Activated T-helper 2 cell treated with anti-CD3 and anti-CD28 coated beads, Interferon-gamma antibody, Interleukin-2, Interleukin-4, amounts not matched to agents 10 μg/mL and 5 μg/mL and 100 μg/mL, durations not matched to agents 14 hours and 24 hours and 36 hours (primary cell): ENCODE measurements around the gene WIPF1. TPM values are rescaled to one million over a fixed set of nuclear protein-coding genes. Genes with fewer than 3 reads are reported as not detected.

Experiments
- DNase-seq: peaks from one replicate; pipeline ENCODE4 v3.0.0; 2021; ENCODE audit warnings: low spot score
- H3K27ac Mint-ChIP-seq: one replicate; pipeline ENCODE4 v1.8.0; 2021; ENCODE audit warnings: mixed read lengths
- H3K27me3 Mint-ChIP-seq: one replicate; pipeline ENCODE4 v1.8.0; 2021; ENCODE audit warnings: low read depth, mixed read lengths
- H3K36me3 Mint-ChIP-seq: one replicate; pipeline ENCODE4 v1.8.0; 2021; ENCODE audit warnings: low read depth, mixed read lengths
- H3K4me1 Mint-ChIP-seq: one replicate; pipeline ENCODE4 v1.8.0; 2021; ENCODE audit warnings: low read depth, mixed read lengths
- H3K4me3 Mint-ChIP-seq: one replicate; pipeline ENCODE4 v1.8.0; 2021; ENCODE audit warnings: low read depth, mild to moderate bottlenecking, moderate library complexity, mixed read lengths
- H3K9me3 Mint-ChIP-seq: one replicate; pipeline ENCODE4 v1.8.0; 2021; ENCODE audit warnings: mixed read lengths
- intact Hi-C: fragments of 100-400 bp; cut with micrococcal nuclease; formaldehyde crosslinking; loops from one replicate; pipeline ENCODE4 v1.15.1; 2023
- total RNA-seq: library from RNA; stranded (reverse); gene quantifications from 2 replicates; pipeline ENCODE4 v1.2.3, GENCODE V29; 2022

WIPF1 gene
- total RNA-seq, 1 donor from 2014 or later = 287 TPM

DNA sequence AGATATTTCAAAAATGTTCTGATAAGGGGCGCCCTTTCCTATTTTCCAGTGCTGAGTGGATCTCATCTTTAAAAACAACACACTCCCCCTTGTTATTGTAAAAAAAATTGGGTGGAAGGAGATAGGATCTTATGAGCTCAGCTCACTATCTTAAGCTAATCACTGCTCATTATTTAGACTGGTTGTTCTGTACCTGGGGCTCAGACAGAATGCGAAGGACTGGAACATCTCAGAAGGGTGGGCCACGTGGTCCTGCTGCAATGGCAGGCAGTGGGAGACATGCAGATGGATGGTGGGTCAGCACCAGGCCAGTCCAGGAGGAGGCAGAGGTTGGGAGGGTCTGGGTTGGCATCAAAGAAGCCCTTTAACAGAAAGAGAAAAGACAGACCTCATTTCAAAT is 62.5 kb downstream of the WIPF1 start:
- H3K4me1 Mint-ChIP-seq = no peaks in the 10 kb centered on the region
- peaks cover 9% of the 10 kb centered on the region for H3K27me3 Mint-ChIP-seq
- no peak overlapping the region for H3K27ac Mint-ChIP-seq
- H3K9me3 Mint-ChIP-seq = no peaks in the 10 kb centered on the region
- intact Hi-C loops = no loop called here
- H3K4me3 Mint-ChIP-seq = no peak overlapping the region
- DNase-seq = no peak
- no peaks in the 10 kb centered on the region for H3K36me3 Mint-ChIP-seq

DNA sequence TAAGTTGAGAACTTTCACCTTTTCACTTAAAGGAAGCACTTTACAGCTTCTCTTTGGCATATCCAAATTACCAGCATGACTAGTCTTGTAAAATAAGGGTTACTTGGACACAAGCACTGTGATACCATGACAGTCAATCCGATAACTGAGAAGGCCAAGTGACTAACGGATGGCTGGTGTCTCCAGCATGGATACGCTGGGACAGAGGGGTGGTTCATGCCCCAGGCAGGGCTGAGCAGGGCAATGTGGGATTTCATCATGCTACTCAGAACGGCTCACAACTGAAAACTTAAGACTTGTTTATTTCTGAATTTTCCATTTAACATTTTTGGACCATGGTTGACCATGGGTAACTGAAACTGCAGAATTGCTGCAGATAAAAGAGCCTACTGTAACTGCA is 67.7 kb downstream of the WIPF1 start:
- peaks cover 9% of the 10 kb centered on the region for H3K9me3 Mint-ChIP-seq
- no peaks in the 10 kb centered on the region for H3K4me1 Mint-ChIP-seq
- no peak overlapping the region for H3K27ac Mint-ChIP-seq
- H3K36me3 Mint-ChIP-seq = no peaks in the 10 kb centered on the region
- H3K27me3 Mint-ChIP-seq = peaks cover 20% of the 10 kb centered on the region
- no peak for DNase-seq
- H3K4me3 Mint-ChIP-seq = no peak overlapping the region
- intact Hi-C loops = no loop called here

DNA sequence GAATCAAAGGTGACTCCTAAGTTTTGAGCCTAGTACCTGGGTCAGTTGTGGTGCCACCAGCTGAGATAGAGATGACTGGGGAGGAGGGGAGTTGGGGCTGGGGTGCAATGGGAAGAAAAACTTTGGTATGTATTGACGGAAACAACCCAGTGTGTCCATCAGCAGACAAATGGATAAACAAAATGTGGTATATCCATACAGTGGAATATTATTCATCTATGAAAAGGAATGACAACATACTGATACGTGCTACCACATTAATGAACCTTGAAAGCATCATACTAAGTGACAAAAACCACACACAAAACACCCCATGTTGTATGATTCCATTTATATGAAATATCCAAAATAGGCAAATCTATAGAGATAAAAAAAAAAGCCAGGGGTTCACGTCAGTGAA is 69.6 kb downstream of the WIPF1 start:
- intact Hi-C loops = no loop called here
- no peak overlapping the region for H3K4me3 Mint-ChIP-seq
- peaks cover 9% of the 10 kb centered on the region for H3K9me3 Mint-ChIP-seq
- H3K27me3 Mint-ChIP-seq = peaks cover 27% of the 10 kb centered on the region
- H3K27ac Mint-ChIP-seq = no peak overlapping the region
- no peak for DNase-seq
- H3K36me3 Mint-ChIP-seq = no peaks in the 10 kb centered on the region
- peaks cover 6% of the 10 kb centered on the region for H3K4me1 Mint-ChIP-seq

DNA sequence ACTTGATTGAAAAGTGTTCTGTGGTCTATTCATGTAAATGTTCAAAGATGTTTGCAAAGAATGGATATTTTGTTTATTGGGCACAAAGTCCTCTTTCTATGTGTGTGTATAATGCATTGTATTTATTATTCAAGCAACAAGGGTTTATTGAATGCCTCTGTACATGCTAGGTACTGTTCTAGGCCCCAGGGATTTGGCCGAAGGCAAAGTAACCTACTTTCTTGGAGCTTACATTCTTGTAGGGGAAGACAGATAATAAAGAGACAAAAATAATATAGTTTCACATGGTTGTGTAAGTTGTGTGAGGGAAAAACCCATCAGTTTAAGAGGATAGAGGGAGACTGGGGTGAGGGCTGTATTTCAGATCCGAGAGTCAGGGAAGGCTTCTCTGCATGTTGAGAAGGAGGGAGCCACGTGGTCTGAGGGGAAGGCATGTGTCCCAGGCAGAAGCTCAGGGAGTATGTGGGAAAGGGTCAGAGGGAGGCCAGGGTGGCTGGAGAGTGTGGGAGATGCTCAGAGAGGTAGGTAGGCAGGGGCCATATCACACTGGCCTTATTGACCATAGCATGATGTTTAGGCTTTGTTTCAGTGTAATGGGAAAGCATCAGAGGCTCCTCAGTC is 70.4 kb downstream of the WIPF1 start:
- H3K4me1 Mint-ChIP-seq = peaks cover 6% of the 10 kb centered on the region
- no peak overlapping the region for H3K27ac Mint-ChIP-seq
- H3K9me3 Mint-ChIP-seq = peaks cover 9% of the 10 kb centered on the region
- H3K27me3 Mint-ChIP-seq = peaks cover 27% of the 10 kb centered on the region
- H3K4me3 Mint-ChIP-seq = no peak overlapping the region
- no peaks in the 10 kb centered on the region for H3K36me3 Mint-ChIP-seq
- DNase-seq = no peak
- intact Hi-C loops = no loop called here

DNA sequence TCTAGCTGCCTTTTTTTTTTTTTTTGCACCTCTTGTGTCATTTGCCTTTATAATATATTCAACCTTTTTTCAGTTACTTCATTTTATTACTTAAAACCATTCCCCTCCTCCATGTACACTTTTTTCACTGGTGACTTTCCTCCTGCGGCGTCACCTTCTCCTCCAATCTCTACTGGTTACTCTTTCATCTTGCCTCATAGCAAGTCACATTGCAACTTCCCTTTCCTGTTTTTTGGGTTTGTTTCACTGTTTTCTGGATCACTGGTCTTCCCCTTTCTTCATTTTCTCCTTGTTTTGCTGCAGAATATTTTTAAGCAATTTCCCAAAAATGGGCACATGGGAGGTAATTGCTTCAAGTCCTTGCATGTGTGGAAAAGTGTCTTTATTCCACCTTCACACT is 73.1 kb downstream of the WIPF1 start:
- H3K27ac Mint-ChIP-seq = no peak overlapping the region
- intact Hi-C loops = no loop called here
- DNase-seq = no peak
- H3K4me1 Mint-ChIP-seq = peaks cover 7% of the 10 kb centered on the region
- peaks cover 34% of the 10 kb centered on the region for H3K27me3 Mint-ChIP-seq
- no peaks in the 10 kb centered on the region for H3K36me3 Mint-ChIP-seq
- no peak overlapping the region for H3K4me3 Mint-ChIP-seq
- H3K9me3 Mint-ChIP-seq = peaks cover 9% of the 10 kb centered on the region

DNA sequence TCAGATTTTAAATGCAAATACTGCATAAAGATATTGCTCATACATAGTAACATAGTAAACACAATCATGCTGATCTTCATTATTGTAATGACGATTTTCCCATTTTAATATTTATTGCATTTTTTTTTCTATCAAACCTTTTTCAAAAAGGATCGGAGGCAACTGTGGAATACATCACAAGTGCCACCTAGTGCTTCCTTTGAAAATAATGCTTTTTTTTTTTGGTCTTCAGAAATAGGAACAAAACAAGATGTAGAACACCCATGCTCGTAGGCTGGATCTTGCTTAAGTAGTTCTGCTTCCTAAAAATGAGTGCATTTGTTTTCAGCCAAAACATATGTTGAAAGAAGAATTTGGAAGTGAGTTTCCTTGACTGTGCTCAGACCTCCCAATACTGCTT is 75.1 kb downstream of the WIPF1 start:
- Mint-ChIP-seq H3K4me1 (peaks cover 9% of the 10 kb centered on the region), H3K36me3 (no peaks in the 10 kb centered on the region), H3K27me3 (peaks cover 32% of the 10 kb centered on the region), H3K4me3 (no peak overlapping the region), H3K27ac (no peak overlapping the region), H3K9me3 (peaks cover 6% of the 10 kb centered on the region)
- intact Hi-C loops = loop anchor here (1.0 kb wide), 1 partner anchor 59 kb away; no protein-coding TSS in a partner anchor
- no peak for DNase-seq

DNA sequence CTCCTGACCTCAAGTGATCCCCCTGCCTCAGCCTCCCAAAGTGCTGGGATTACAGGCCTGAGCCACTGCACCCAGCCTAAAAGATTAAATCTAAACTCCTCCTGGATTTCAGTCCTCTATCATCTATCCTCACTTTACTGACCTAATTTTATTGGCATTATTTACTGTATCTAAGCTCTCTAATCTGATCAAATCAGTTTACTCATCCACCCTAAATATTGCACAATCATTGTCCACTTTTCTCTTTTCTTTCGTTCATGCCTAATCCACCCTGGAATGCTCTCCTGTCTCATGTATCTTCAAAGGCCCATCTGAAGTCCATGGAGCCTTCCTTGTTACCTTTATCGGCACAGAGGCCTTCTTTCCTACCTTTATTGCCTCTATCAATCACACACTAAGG is 79.2 kb downstream of the WIPF1 start:
- Mint-ChIP-seq H3K36me3 (no peaks in the 10 kb centered on the region), H3K4me1 (peaks cover 5% of the 10 kb centered on the region), H3K4me3 (no peak overlapping the region), H3K9me3 (peaks cover 5% of the 10 kb centered on the region), H3K27me3 (peaks cover 17% of the 10 kb centered on the region), H3K27ac (no peak overlapping the region)
- no peak for DNase-seq
- intact Hi-C loops = no loop called here

DNA sequence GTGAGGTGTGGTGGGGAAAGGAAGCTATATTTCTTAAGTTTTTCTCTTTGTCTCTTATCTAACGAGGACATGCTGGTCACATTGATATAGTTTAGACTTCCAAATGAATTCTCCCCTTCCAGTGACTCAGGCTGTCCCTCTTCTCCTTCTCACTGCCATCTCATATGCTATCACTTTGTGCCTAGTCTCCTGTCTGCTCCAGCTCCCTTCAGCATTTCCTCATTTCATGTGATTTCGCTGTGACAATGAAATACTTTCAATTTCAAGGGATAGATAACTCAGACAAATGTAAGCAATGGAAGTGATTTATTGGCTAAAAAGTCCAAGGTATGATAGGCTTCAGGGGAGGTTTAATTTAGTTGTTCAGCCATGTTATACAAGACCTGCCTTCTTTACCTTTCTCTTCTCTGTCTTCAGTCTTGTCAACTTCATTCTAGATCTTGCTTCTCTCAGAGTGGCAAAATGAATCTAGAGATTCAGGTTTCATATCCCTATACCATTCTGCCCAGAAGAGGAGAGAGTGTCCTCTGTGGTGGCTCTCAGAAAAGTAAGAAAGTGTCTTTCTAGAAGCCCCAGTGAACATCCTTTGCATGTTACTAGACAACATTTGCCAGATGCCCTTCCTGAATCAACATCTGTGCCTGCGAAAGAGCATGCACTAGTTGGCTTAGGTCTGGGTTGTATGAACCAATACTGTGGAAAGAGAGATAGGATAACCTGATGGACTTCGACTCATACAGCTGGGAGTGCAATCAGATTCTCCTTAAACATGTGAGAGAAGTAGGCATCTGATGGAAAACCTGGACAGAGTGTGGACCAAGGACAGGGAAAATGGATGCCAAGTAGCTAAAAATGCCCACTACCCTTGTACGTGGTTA is 80.9 kb downstream of the WIPF1 start:
- Mint-ChIP-seq H3K27ac (no peak overlapping the region), H3K4me1 (peaks cover 5% of the 10 kb centered on the region), H3K36me3 (peaks cover 3% of the 10 kb centered on the region), H3K4me3 (no peak overlapping the region), H3K27me3 (peaks cover 17% of the 10 kb centered on the region), H3K9me3 (peaks cover 18% of the 10 kb centered on the region)
- no peak for DNase-seq
- intact Hi-C loops = no loop called here

DNA sequence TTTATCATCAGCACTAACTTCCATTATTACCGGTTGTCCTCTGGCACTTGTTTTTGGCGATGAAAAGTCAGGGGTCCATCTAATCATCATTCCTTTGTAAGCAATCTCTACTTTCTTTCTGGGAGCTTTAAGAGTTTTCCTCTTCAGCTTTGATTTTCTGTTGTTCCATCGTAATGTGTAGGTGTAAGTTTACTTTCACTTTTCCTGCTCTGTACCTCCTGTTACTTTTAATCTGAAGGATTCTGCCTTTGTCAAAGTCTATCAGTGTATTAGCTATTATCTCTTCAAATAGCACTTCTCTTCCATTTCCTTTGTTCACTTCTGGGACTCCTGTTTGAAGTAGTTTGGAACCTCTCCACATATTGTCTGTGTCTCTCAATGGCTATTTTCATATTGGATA is 85.3 kb downstream of the WIPF1 start:
- Mint-ChIP-seq H3K4me1 (peaks cover 2% of the 10 kb centered on the region), H3K27ac (no peak overlapping the region)

DNA sequence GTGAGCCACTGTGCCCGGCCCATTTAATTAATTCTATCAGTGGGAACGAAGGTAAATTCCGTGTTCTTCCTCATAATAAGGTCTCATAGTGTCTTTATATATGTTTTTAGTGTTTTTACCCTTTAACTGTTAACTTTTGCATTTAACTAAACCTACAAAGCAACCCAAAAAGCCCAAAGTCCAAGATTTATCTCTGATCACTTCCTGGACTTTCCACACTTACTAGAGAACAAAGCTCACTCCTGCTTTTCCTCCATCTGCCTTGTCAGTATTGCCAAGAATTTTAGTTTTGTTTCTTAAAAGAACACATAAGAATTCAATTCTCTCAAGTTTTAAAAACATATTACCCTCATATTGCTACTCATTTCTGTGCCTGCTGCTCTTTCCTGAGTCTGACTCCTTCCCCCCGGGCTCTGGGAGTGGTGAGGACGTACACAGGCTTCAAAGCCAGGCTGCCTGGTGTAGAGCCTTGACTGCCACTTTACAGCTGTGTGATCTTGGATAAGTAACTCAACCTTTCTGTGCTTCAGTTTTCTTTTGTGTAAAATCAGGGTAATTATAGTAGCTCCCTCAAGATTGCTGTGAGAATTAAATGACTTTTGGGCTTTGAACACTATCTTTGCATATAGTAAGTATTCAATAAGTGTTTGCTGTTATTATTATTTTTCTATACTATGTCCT is 85.9 kb downstream of the WIPF1 start:
- Mint-ChIP-seq H3K4me1 (peaks cover under 1% of the 10 kb centered on the region), H3K36me3 (peaks cover 27% of the 10 kb centered on the region), H3K27me3 (no peaks in the 10 kb centered on the region), H3K9me3 (peaks cover 59% of the 10 kb centered on the region), H3K4me3 (no peak overlapping the region), H3K27ac (no peak overlapping the region)
- no peak for DNase-seq
- intact Hi-C loops = no loop called here

More for the DNA sequence above, 85.3 kb downstream of the WIPF1 start:
- Mint-ChIP-seq H3K36me3 (peaks cover 24% of the 10 kb centered on the region), H3K27me3 (peaks cover 1% of the 10 kb centered on the region), H3K4me3 (no peak overlapping the region), H3K9me3 (peaks cover 53% of the 10 kb centered on the region)
- no peak for DNase-seq
- intact Hi-C loops = no loop called here

DNA sequence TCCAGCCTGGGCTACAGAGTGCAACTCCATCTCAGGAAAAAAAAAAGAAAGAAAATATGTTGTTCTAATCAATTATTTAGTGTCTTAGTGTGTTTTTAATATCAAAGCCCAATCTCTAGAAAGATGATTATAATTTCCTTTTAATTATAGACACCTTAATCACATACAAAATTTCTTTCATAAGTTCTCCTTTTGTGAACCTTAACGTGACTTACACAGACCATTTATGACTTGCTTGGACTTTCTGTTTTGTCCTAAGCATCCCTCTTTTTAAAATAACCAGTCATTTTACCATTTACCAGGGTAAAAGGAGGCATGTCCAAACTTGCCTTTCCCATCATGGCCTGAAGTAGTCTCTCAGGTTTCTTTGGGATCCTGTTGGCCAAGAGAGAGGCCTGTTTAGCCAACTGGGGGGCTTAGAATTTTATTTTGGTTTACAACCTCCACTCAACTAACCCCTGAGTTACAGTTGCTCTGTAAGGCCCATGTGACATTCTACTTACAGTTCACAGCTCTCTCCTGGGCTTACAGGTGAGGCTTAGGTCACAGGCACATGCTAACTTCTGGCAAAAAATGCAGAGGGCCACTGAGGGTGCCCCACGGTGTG is 86.9 kb downstream of the WIPF1 start:
- no peak overlapping the region for H3K27ac Mint-ChIP-seq
- H3K9me3 Mint-ChIP-seq = peaks cover 64% of the 10 kb centered on the region
- no peaks in the 10 kb centered on the region for H3K4me1 Mint-ChIP-seq
- no peaks in the 10 kb centered on the region for H3K27me3 Mint-ChIP-seq
- H3K36me3 Mint-ChIP-seq = peaks cover 27% of the 10 kb centered on the region
- intact Hi-C loops = no loop called here
- no peak for DNase-seq
- H3K4me3 Mint-ChIP-seq = no peak overlapping the region
